Activated CD4-positive, alpha-beta T cell treated with anti-CD3 and anti-CD28 coated beads, Interleukin-2, amount 50 U/mL, for 16 hours (primary cell): Measurements from ENCODE around the gene ARHGAP15.

ENCODE experiments used
- DNase-seq: peaks from one replicate; pipeline ENCODE4 v3.0.0-alpha.2; 2020

ARHGAP15 gene

GRCh38 chr2:143603035-143603655 lies 473.9 kb downstream of the ARHGAP15 start:
- DNase-seq = no peak

- no peak for DNase-seq
These were observed 474.8 kb downstream of the ARHGAP15 start for GRCh38 chr2:143603846-143604565.

- no peak for DNase-seq
These were observed 475.3 kb downstream of the ARHGAP15 start for GRCh38 chr2:143604566-143604959.

- DNase-seq = no peak
These were observed 478.2 kb downstream of the ARHGAP15 start for GRCh38 chr2:143607231-143608062.

DNA sequence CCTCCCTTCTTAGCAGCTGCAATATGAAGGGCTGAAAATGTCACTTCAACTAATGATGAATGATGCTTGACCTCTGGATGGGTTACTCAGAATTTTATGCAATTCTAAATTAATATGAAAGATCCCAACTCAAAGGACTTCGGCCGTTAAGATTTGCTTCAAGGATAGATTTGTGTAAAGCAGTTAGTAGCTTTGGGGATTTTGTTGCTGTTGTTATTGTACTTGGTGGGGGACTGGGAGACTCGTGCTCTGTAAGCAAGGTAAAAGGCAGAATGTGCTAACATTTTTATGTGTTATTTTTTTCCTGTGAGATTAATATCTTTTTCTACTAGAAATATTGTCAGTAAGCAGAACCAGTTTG lies 478.8 kb downstream of the ARHGAP15 start:
- DNase-seq = no peak

DNA sequence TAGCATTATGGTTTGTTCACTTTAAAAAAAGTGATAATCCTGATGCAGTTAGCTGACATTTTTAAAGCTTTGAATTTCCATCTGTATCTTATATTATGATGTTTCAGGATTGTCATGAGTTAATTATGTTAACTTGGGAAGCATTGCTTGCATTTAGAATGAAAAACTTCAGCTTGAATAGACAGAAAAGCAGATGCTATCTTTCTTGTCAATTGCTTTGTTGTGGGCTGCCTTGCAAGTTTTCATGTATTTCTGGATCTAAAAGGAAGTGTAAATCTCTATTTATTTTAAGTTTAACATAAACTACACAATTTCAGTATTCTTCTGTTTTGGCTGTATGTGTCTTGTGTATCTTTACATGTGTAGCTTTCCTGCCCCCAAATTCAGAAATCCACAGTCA lies 479.5 kb downstream of the ARHGAP15 start:
- no peak for DNase-seq

- no peak for DNase-seq
These were observed 482.1 kb downstream of the ARHGAP15 start for GRCh38 chr2:143611336-143611735.

DNA sequence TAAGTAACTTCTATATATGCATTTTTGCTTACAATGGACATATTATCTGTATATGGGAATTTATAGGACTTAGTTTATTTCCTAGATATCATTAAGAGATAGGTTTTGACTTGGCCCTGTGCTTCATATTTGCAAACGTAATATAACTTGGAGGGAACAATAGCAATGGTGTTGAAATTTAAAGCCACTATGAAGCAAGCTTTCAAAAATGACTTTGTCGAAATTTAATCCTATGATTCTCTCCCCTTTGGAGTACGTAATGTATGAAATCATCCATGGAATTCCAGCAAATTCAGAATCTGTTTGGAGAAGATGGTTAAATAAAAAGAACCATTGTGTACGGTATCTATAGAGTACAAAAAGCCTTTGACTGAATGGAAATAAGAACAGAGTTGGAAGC lies 486.3 kb downstream of the ARHGAP15 start:
- no peak for DNase-seq

DNA sequence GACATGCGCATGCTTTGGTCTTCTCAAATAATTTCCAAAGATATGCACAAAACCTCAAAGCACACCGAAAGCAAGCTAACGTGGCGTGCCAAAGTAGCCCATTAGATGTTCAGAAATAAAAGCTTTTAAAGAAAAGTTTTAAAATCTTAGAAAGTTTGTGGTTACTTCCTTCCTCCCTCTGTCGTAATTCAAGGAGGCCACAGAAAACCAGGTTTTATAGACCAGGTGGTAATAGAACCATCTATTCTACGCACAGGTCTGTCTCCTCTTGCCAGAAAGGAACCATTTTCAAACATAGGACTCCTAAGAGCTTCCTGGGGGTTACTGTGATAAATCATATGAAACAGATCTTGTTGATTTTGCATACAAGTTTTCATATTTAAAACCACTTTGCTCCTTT lies 487.2 kb downstream of the ARHGAP15 start:
- no peak for DNase-seq

- DNase-seq = no peak
These were observed 488.7 kb downstream of the ARHGAP15 start for GRCh38 chr2:143617803-143618415.

- no peak for DNase-seq
These were observed 492.9 kb downstream of the ARHGAP15 start for GRCh38 chr2:143622106-143622505.

DNA sequence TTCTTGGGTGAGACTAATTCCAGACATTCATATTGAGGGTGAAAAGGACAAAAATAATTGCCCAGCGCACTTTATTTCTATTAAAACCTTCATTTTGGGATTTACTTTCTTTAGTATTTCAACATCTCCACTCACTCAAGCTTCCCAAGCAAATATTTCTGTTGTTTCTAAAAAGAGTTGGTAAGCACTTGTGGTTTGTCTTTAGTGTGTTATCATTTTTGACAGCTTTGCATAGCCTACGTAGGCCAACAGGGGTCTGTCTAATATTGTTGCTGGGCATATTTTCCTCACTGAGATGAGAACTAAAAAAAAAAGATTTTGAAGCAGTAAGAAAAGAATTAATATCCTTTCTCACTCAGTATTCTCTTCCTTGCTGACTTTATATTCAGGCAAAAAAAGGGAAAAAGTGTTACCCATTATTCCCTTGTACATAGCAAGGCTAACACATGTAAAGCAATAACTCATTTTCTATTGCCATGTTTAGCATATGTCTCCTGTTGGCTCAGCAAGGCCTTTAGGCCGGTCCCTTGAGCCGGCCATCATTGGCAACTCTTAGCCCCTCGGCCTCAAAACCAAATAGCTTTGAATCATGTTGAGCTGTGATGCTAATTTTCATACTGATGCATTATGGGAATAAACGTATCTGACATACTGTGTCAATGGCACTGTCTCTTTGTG lies 494.2 kb downstream of the ARHGAP15 start:
- no peak for DNase-seq

GRCh38 chr2:143623909-143624260 lies 494.7 kb downstream of the ARHGAP15 start:
- DNase-seq = no peak

GRCh38 chr2:143629340-143629739 lies 500.1 kb downstream of the ARHGAP15 start:
- DNase-seq = no peak

- no peak for DNase-seq
These were observed 503.6 kb downstream of the ARHGAP15 start for GRCh38 chr2:143632751-143633374.

GRCh38 chr2:143633419-143633818 lies 504.2 kb downstream of the ARHGAP15 start:
- DNase-seq = no peak

GRCh38 chr2:143635302-143635701 lies 506.1 kb downstream of the ARHGAP15 start:
- no peak for DNase-seq

DNA sequence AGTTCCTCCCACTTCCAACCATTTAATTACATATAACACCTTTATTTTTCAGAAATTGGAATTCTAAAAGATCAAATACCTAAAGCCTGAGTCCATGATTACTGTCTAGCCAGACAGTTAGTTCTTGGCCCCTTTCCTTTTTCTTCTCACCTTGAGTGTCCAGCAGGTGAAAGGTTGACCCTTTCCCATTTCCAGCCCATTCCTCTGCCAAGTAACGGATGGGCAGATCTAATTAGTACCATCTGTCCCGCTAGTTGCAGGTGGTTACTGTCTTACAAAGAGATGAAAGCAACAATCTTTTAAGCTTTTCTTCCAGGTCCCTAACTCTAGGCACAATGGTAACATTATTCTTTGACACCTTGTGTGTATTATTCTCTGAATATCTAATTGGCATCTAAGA lies 506.7 kb downstream of the ARHGAP15 start:
- DNase-seq = no peak

DNA sequence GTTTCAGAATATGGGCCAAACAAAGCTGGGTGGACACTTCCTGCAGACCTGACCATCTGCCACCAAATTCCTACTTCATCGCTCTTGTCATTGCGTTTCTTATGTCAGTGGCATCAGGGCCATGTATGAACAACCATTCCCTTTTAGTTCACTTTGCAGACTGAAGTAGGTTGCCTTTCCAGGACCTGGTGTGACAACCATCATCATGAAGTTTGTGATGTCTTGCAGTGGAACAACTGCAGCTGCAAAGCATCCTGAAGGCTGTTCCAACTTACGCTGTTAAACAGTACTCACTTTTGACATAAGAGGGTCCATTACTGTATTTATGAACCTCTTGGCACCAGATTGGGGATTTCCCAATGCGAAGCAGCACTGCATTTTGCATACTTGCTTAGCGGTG lies 511.6 kb downstream of the ARHGAP15 start:
- DNase-seq = no peak

- no peak for DNase-seq
These were observed 516.9 kb downstream of the ARHGAP15 start for GRCh38 chr2:143645921-143646645.

DNA sequence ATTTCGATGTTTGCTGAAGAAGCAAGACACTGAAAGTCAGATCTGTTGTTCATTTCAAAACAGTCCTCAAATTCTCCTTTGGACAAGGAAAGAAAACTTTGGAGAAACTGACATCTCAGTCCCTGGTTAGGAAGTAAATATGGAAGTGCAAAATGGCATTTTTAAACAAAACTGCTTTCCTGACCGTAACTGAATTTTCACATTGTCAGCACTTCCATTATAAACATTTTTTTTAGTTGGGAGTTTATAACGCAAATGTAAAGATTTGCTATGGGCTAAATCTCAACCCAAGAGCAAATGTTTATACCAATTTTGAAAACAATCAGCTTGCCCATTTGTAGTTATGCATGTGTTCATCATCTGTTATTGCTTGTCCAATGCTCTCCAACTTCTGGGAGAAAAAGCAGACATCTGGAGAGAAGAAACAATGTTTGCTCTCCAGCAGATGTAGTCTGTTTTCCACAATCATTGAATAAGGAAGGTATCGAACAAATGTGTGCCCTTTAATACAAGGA lies 520.1 kb downstream of the ARHGAP15 start:
- no peak for DNase-seq

- DNase-seq = no peak
These were observed 523.5 kb downstream of the ARHGAP15 start for GRCh38 chr2:143652692-143653091.
